GM13977 (cell line): ENCODE measurements around the gene SOX3.

Experiments
- DNase-seq: peaks from one replicate; pipeline ENCODE4 v3.0.0; 2012; ENCODE audit warnings: low spot score
- CTCF ChIP-seq: IDR thresholded peaks from 2 replicates; pipeline ENCODE4 v1.5.1; 2012; ENCODE audit warnings: mild to moderate bottlenecking, control low read depth; ENCODE audit not compliant: insufficient read depth; ENCODE audit errors: extremely low read depth, missing control alignments
- in situ Hi-C: fragments of 300-500 bp; cut with MboI; formaldehyde crosslinking; loops from one replicate; pipeline ENCODE4 v1.12.0; 2022; ENCODE audit warnings: low sequenced_read_pairs, low pct_unique_long_range_greater_than_20kb, mixed read lengths, inconsistent platforms; ENCODE audit not compliant: unreplicated experiment

Gene SOX3

GRCh38 chrX:140501321-140501720 is 3.5 kb downstream of the SOX3 start:
- DNase-seq: no peak
- in situ Hi-C loops: no loop called here
- TF ChIP-seq CTCF: no peak

- in situ Hi-C loops: no loop called here
- no peak for TF ChIP-seq CTCF
- DNase-seq: no peak
These were observed 4.4 kb downstream of the SOX3 start for GRCh38 chrX:140500441-140500840.

DNA sequence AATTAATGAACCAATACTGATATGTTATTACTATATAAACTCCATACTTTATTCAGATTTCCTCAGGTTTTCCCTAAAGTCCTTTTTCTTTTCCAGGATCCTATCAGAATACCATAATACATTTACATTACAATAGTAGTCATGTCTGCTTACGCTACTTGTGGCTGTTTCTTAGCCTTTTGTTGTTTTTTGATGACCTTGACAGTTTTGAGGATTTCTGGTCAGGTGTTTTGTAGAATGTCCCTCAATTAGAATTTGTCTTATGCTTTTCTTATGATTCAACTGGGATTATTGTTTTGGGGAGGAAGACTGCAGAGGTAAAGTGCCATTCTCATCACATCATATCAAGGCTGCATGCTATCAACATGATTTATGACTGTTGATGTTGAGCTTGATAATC is 9.1 kb downstream of the SOX3 start:
- TF ChIP-seq CTCF: no peak
- in situ Hi-C loops: no loop called here

DNA sequence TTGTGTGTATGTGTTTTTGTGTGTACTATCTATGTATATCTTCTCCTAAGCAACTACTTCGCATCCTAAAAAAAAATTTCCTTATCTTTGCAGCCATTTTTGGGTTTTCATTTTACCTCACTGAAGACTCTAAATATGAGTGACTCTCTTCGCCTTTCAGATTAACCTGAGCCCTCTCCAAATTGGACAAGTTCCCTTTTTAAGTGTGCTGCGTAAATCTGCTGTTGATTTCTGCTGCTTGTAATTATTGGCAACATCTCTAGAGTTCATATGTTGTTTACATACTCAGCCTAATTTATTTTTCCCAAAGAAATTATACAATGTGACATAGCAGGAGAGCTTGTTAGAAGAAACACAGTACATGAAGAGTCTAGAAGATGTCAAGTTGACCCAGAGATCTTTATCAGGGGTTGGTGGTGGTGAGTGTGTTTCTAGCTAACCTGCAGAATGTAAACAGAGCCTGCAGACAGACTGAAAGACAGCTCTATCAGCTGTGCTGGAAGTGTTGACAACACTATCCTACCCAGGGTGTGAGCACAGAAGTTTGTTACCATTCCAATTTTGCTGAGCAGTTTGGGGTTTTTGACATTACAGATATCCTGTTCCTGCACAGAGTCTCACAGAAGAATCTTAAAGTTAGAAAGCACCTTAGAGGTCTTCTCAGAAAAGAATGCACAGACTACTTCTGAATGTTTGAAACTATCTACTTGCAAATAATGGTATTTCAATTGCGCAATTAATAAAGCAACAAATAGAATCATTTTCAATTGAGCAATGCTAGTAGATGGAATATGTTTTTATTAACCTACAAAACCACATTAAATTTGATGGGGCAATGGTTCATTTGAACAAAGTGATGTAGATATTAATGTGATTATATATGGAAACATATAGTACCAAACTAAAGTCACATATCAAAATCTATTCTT is 12.5 kb downstream of the SOX3 start:
- no peak for TF ChIP-seq CTCF
- in situ Hi-C loops: no loop called here

More for the DNA sequence above, 9.1 kb downstream of the SOX3 start:
- DNase-seq: no peak

DNA sequence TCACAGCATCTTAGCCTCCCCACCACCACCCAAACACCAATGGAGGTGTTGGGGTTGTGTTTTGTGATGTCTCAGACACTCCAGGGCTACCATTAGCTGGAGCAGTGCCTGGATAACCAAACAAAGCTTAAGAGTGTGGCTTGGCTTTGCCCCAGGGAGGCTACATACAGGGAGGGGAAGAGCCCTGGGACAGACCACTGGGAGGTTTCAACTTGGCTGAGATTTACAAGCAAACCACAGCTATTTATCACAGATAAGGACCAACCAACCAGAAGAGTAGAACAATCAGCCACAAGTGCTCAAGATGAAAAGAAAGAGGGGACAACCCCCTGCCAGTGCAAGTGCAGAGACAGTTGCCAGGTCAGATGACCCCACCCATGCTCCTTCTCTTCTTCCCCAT is 24.1 kb downstream of the SOX3 start:
- in situ Hi-C loops: no loop called here
- DNase-seq: no peak
- TF ChIP-seq CTCF: no peak

More for the DNA sequence above, 12.5 kb downstream of the SOX3 start:
- DNase-seq: no peak

GRCh38 chrX:140477987-140478386 is 26.9 kb downstream of the SOX3 start:
- in situ Hi-C loops: no loop called here
- DNase-seq: no peak
- TF ChIP-seq CTCF: no peak
